Measurements from ENCODE around the gene CSTF2T. TPM values are rescaled to one million over a fixed set of nuclear protein-coding genes. Genes with fewer than 3 reads are reported as not detected.

Gene CSTF2T
- total RNA-seq, 1 donor from 2014 or later: 15.3 TPM

GRCh38 chr10:51743146-51743545 is 43.8 kb upstream of the CSTF2T start:
- intact Hi-C loops (cut with DNase I): no loop called here
- no peaks in the 10 kb centered on the region for H3K4me1 ChIP-seq
- DNase-seq: no peak
- no peak overlapping the region for H3K27ac ChIP-seq
- no peak for TF ChIP-seq CTCF (IDR thresholded peaks at IDR 0.05)
- H3K4me3 ChIP-seq: no peak overlapping the region
- no peaks in the 10 kb centered on the region for H3K36me3 ChIP-seq
- no peak for ATAC-seq
- H3K27me3 ChIP-seq: no peaks in the 10 kb centered on the region
- no peaks in the 10 kb centered on the region for H3K9me3 ChIP-seq

- ATAC-seq (no peak), DNase-seq (no peak)
- H3K27me3 ChIP-seq: no peaks in the 10 kb centered on the region
- no peak for TF ChIP-seq CTCF (IDR thresholded peaks at IDR 0.05)
- no peak overlapping the region for H3K27ac ChIP-seq
- no peaks in the 10 kb centered on the region for H3K9me3 ChIP-seq
- no peaks in the 10 kb centered on the region for H3K4me1 ChIP-seq
- intact Hi-C loops (cut with DNase I): no loop called here
- H3K36me3 ChIP-seq: no peaks in the 10 kb centered on the region
- no peak overlapping the region for H3K4me3 ChIP-seq
Measured at GRCh38 chr10:51733057-51733456, 33.7 kb upstream of the CSTF2T start.

GRCh38 chr10:51729822-51730555 is 30.6 kb upstream of the CSTF2T start:
- no peak for ATAC-seq

DNA sequence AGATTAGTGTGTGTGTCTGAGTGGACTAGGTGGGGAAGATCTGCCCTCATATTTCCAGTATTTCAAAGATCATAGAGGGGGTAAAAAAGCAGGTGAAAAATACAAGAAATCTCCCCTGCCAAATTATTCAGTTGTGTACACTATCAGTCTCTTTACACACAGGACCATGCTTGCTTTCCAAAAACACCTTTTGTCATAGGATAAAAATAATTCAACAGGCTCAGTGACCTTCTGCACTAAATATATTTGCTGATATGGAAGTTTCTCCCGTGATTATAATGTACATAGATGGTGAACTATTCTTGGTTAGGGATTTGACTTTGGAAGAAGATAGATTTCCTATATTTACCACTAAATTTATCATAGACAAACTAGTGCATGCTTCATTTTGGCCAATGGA is 24.6 kb upstream of the CSTF2T start:
- Histone ChIP-seq H3K36me3 (no peaks in the 10 kb centered on the region), H3K4me3 (no peak overlapping the region), H3K27me3 (no peaks in the 10 kb centered on the region), H3K27ac (no peak overlapping the region), H3K4me1 (no peaks in the 10 kb centered on the region), H3K9me3 (no peaks in the 10 kb centered on the region)
- DNase-seq (no peak), ATAC-seq (no peak)
- intact Hi-C loops (cut with DNase I): no loop called here
- no peak for TF ChIP-seq CTCF (IDR thresholded peaks at IDR 0.05)

More at GRCh38 chr10:51729822-51730555, 30.6 kb upstream of the CSTF2T start:
- Histone ChIP-seq H3K9me3 (no peaks in the 10 kb centered on the region), H3K4me1 (no peaks in the 10 kb centered on the region), H3K27me3 (no peaks in the 10 kb centered on the region), H3K4me3 (no peak overlapping the region), H3K36me3 (no peaks in the 10 kb centered on the region), H3K27ac (no peak overlapping the region)
- TF ChIP-seq CTCF (IDR thresholded peaks at IDR 0.05): no peak
- DNase-seq: no peak
- intact Hi-C loops (cut with DNase I): no loop called here

DNA sequence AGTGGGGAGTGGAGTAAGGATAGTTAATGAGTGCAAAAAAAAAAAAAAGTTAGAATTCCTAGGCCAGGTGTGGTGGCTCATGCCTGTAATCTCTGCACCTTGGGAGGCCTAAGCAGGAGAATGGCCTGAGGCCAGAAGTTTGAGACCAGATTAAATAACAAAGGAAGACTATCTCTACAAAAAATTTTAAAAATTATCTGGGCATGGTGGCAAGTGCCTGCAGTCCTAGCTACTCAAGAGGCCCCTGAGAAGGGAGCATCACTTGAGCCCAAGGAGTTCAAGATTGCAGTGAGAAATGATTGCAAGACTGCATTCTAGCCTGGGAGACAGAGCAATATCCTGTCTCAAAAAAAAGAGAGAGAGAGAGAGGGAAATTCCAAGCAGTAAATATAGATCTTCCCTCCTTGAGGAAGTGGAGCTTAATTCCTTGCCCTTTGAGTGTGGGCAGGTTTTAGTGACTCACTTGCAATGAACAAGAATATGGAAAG is 19.5 kb upstream of the CSTF2T start:
- H3K4me3 ChIP-seq: no peak overlapping the region
- H3K9me3 ChIP-seq: no peaks in the 10 kb centered on the region
- H3K36me3 ChIP-seq: no peaks in the 10 kb centered on the region
- DNase-seq (no peak), ATAC-seq (no peak)
- H3K27me3 ChIP-seq: no peaks in the 10 kb centered on the region
- intact Hi-C loops (cut with DNase I): no loop called here
- no peak overlapping the region for H3K27ac ChIP-seq
- no peaks in the 10 kb centered on the region for H3K4me1 ChIP-seq
- TF ChIP-seq CTCF (IDR thresholded peaks at IDR 0.05): no peak

Measured in upper lobe of right lung (tissue), 1 donor.